ENCODE measurements around the gene LINC00632.

DNA sequence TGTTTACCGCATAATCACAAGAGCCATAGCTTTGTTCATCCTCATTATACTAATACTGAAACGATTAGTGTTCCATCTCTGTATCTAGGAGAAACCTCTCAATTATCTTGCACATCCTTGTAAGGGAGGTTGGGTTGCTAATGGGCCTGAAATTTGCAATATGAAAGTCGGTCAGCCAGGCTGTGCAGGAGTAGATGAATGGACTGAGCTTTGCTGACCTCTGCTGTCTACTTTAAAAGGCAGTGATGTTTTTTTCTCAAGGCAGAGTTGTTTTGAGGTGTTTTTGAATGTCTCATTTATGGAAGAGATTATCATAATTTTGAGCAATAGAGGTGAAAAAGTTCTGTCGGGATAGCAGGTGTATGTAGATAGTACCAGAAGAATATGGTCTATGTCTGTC, 47.9 kb upstream of the LINC00632 start:
- TF ChIP-seq POLR2A (IDR thresholded peaks at IDR 0.05): no peak
- TF ChIP-seq, protein P1, sequence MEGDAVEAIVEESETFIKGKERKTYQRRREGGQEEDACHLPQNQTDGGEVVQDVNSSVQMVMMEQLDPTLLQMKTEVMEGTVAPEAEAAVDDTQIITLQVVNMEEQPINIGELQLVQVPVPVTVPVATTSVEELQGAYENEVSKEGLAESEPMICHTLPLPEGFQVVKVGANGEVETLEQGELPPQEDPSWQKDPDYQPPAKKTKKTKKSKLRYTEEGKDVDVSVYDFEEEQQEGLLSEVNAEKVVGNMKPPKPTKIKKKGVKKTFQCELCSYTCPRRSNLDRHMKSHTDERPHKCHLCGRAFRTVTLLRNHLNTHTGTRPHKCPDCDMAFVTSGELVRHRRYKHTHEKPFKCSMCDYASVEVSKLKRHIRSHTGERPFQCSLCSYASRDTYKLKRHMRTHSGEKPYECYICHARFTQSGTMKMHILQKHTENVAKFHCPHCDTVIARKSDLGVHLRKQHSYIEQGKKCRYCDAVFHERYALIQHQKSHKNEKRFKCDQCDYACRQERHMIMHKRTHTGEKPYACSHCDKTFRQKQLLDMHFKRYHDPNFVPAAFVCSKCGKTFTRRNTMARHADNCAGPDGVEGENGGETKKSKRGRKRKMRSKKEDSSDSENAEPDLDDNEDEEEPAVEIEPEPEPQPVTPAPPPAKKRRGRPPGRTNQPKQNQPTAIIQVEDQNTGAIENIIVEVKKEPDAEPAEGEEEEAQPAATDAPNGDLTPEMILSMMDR (IDR thresholded peaks at IDR 0.05): no peak

Data from adrenal gland (tissue), 5 donors.